ENCODE data around the gene LAGE3. TPM values are rescaled to one million over a fixed set of nuclear protein-coding genes. Genes with fewer than 3 reads are reported as not detected.

Gene LAGE3
- total and polyA plus RNA-seq, 2 of the 8 experiments (the other 6 are each of a cell fraction or from before 2014, with no cell fraction given) = 44.5 to 102 TPM

GRCh38 chrX:154469880-154470279 lies 9.2 kb downstream of the LAGE3 start:
- no peaks in the 10 kb centered on the region for H3K27me3 ChIP-seq (replicated peaks in 1 of 4; ENCODE audit: control insufficient read depth in 3 of 4, extremely low read depth in 1 of 4, insufficient read depth in 3 of 4, low read length in 3 of 4)
- H4K91ac ChIP-seq (replicated peaks; ENCODE audit: insufficient read length, low read length) = no peak overlapping the region
- H2AFZ ChIP-seq (ENCODE audit: low read length) = no peak overlapping the region
- H4K20me1 ChIP-seq (replicated peaks in 1 of 2; ENCODE audit: control insufficient read depth in 1 of 2, insufficient read depth in 2 of 2, low read length in 2 of 2) = no peaks in the 10 kb centered on the region
- no peak for FAIRE-seq
- H4K8ac ChIP-seq (ENCODE audit: extremely low read depth, insufficient read depth, low read length) = no peak overlapping the region
- H3K4ac ChIP-seq (replicated peaks; ENCODE audit: insufficient read length, low read depth, low read length) = no peak overlapping the region
- H2BK15ac ChIP-seq (ENCODE audit: low read length) = no peak overlapping the region
- no peak overlapping the region for H2BK5ac ChIP-seq (ENCODE audit: low read depth, low read length)
- no peak overlapping the region for H3K4me2 ChIP-seq (ENCODE audit: insufficient read depth in 1 of 2, low read depth in 2 of 2, low read length in 2 of 2)
- H3K4me3 ChIP-seq (ENCODE audit: extremely low read depth in 1 of 4, insufficient read depth in 2 of 4, low read depth in 3 of 4, low read length in 4 of 4) = no peak overlapping the region
- H2BK120ac ChIP-seq (replicated peaks; ENCODE audit: low read depth, low read length) = no peak overlapping the region
- H4K5ac ChIP-seq (ENCODE audit: insufficient read length, low read depth, low read length) = no peak overlapping the region
- H3K9ac ChIP-seq (replicated peaks in 1 of 4; ENCODE audit: extremely low read depth in 1 of 4, low read depth in 3 of 4, low read length in 3 of 4) = no peak overlapping the region
- H2AK5ac ChIP-seq (ENCODE audit: low read depth, low read length) = no peak overlapping the region
- no peak overlapping the region for H3K23ac ChIP-seq (ENCODE audit: insufficient read length)
- H3K14ac ChIP-seq (ENCODE audit: insufficient read length) = no peak overlapping the region
- H3K56ac ChIP-seq (replicated peaks; ENCODE audit: insufficient read length, low read depth, low read length) = no peak overlapping the region
- no peak overlapping the region for H3K18ac ChIP-seq (ENCODE audit: extremely low read depth, low read length)
- no peak overlapping the region for H2BK20ac ChIP-seq (ENCODE audit: low read length)
- no peaks in the 10 kb centered on the region for H3K79me1 ChIP-seq (ENCODE audit: low read depth, low read length)
- 100% methylated on average over 1 of the region's 18 CpGs; no CpG with 5 or more reads in 1 of the 2 experiments for WGBS, 2 experiments (ENCODE audit: extremely low coverage in 1 of 2, insufficient coverage in 1 of 2, insufficient read length in 1 of 2, insufficient replicate concordance in 2 of 2, low coverage in 1 of 2, low lambda C conversion rate in 2 of 2, missing lambda C conversion rate in 1 of 2)
- no peaks in the 10 kb centered on the region for H3K9me3 ChIP-seq (ENCODE audit: insufficient read depth in 2 of 2, low read depth in 1 of 2, low read length in 1 of 2)
- POLR2A ChIA-PET (ENCODE audit: partially characterized antibody) = interaction anchor here (1.2 kb wide), 1 partner anchor 9 kb away, joined by 3 read pairs; no protein-coding TSS in a partner anchor
- no peak for DNase-seq (ENCODE audit: low read depth in 1 of 2, low spot score in 2 of 2)
- H3K23me2 ChIP-seq (ENCODE audit: low read depth, low read length) = no peaks in the 10 kb centered on the region
- H3K4me1 ChIP-seq (replicated peaks in 1 of 4; ENCODE audit: control insufficient read depth in 3 of 4, insufficient read depth in 4 of 4, low read length in 3 of 4) = no peaks in the 10 kb centered on the region
- no peak overlapping the region for H3K27ac ChIP-seq (ENCODE audit: low read depth, low read length)
- no peak overlapping the region for H2BK12ac ChIP-seq (ENCODE audit: low read depth, low read length)
- no peak for TF ChIP-seq SP1 (IDR thresholded peaks at IDR 0.05; ENCODE audit: low read depth, low read length)
- TF ChIP-seq ASH2L (IDR thresholded peaks at IDR 0.05; ENCODE audit: low read length) = no peak
- TF ChIP-seq GABPA (IDR thresholded peaks at IDR 0.05; ENCODE audit: borderline replicate concordance, insufficient read depth, low read length) = no peak
- TF ChIP-seq POLR2AphosphoS5 (IDR thresholded peaks at IDR 0.05; ENCODE audit: low read depth, low read length) = no peak
- TF ChIP-seq SIX5 (IDR thresholded peaks at IDR 0.05; ENCODE audit: low read depth, low read length) = no peak
- no peak for TF ChIP-seq FOSL1 (IDR thresholded peaks at IDR 0.05; ENCODE audit: insufficient read depth, low read depth, low read length)
- no peaks in the 10 kb centered on the region for H3K79me2 ChIP-seq (ENCODE audit: control insufficient read depth in 1 of 2, insufficient read depth in 2 of 2, low read length in 2 of 2)
- CTCF ChIA-PET (ENCODE audit: partially characterized antibody) = interaction anchor here (1.0 to 1.1 kb wide), 2 partner anchors 9 to 64 kb away, joined by 3 read pairs; no protein-coding TSS in a partner anchor
- H3K36me3 ChIP-seq (ENCODE audit: control insufficient read depth in 2 of 4, insufficient read depth in 4 of 4, low read length in 3 of 4) = peaks cover 0 to 29% (median 5%) of the 10 kb centered on the region in 4 experiments; a peak in 5 of 8 replicates
